CD4-positive, alpha-beta T cell treated with Interleukin-17A for 1 hour (primary cell): ENCODE results near the gene LZTFL1.

ENCODE experiments used
- DNase-seq: peaks from one replicate; pipeline ENCODE4 v3.0.0-alpha.2; 2020

Gene LZTFL1, protein sequence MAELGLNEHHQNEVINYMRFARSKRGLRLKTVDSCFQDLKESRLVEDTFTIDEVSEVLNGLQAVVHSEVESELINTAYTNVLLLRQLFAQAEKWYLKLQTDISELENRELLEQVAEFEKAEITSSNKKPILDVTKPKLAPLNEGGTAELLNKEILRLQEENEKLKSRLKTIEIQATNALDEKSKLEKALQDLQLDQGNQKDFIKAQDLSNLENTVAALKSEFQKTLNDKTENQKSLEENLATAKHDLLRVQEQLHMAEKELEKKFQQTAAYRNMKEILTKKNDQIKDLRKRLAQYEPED

DNA sequence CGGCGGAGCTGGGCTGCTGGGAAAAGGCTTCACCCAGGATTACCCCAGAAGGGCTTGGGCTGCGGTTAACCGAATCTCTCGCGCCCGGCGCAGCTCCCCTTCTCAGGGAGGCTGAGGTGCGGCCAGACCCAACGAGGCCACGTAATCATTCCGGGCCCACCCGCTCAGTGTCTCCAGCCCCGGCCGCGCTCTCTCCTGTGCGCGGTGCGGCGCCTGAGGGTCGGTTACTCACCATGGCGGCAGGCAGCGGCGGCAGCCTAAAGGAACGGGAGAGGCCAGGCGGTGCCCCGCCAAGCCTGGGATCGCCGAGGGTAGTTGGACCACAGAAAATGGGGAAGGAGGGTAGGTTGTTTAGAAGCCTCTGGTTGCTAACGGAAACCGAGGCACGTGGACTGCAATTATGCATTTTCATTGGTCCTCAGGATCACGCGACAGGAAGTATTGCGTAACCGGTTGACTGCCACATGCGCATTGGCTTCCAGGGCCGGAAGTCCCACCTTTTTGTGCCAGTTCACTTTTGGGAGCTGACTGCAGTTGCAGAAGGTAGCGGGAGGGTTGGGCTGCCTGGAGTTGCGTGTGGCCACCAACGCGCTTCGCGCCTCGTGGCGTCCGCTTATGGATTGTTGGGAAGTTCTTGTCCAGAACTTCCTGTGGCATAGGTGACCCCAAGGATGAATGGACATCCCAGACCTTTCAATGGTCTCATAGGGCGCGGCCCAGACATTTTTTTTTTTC lies at the start of gene LZTFL1:
Gene LZTFL1 (minus strand): TSS at position 363 of the 735 bp plus-strand sequence. CDS start 128 bp downstream, at position 235.
- peak; percentile 95 for DNase-seq

DNA sequence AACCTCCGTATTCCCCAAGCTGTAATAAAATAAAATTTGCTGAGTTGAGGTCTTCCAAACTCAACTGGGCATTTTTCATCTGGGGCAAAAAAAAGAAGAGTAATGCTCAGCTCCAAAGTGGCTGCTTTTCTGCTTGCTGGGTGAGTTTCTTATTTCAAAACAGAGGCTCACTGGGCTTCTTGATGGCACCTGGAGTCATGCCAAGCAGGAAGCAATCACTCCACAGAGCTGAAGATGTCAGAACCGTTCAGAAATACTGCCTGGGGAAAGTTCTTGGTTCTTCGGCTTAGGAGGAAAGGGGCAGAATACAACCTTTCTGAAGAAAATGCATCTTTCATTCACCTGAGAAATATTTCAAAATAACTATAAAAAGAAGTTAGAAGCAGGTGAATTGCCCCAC lies 48.5 kb upstream of the LZTFL1 start:
- DNase-seq: no peak

DNA sequence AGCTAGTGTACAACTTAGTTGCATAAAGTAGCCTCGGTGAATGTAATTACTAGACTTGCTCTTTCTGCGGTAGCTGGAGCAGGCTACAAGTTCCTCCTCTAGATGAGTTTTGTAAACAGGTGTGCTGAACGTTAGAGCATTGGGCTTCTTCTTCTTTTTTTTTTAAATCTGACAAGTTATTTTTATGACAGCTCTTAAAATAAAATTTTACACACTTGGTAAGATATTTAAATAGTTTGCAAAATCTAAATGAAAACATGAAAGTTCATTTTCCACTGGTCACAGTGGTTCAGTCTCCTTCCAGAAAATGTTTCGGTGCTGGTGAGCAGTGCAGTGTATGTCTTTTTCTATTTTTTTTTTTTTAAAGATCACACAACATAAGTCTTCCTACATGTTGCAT lies 47.4 kb upstream of the LZTFL1 start:
- no peak for DNase-seq

DNA sequence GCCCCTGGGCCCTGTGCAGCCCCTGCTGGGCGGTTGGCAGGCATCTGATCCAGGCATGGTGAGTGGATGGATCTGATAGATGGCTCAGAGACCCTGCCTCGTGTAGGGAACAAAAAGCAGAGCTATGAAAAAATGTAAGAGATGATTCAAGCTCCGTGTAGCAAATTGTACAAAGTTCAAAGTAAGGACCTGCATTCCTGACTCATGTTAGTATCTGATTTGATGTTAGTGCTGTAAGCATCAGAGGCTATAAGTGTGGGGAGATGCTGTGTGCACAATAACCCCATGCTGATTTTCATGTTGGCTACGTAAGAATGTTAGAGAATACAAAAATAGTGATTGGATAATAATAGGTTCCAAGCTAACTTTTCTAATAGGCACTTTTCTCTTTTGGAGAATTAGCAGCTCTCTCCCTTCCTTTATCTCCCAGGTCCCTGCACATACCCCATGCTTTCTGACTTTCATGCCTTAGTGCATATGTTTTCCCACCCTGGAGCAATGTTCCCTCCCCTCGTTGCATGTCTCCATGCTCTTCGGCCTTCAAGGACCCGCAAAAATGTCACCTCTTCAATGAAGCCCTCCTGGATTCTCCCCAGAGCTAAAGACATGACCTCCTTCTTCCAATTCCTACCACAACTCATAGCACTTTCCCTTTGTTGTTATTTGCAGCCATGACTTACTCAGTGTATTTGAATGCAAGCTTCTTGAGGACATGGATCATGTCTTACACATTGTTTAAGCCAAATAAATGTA lies 46.0 kb upstream of the LZTFL1 start:
- no peak for DNase-seq

DNA sequence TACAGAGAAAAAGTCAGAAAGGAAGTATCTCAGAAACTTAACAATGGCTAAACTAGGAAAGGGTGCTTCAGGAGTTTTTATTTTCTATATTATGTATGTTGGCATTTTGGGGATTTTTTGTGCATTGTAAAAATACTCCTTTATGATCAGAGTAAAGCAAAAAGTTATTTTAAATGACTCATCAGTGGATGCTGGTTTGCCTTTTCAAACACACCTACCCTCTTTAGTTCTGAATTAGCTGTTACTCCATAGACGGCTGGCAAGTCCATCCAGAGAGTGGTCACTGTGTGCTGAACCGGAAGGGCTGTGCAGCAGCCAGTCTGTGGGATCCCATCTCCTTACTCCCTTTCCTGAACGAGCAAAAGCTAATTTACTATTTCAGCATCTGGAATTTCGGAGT lies 45.4 kb upstream of the LZTFL1 start:
- DNase-seq: no peak

DNA sequence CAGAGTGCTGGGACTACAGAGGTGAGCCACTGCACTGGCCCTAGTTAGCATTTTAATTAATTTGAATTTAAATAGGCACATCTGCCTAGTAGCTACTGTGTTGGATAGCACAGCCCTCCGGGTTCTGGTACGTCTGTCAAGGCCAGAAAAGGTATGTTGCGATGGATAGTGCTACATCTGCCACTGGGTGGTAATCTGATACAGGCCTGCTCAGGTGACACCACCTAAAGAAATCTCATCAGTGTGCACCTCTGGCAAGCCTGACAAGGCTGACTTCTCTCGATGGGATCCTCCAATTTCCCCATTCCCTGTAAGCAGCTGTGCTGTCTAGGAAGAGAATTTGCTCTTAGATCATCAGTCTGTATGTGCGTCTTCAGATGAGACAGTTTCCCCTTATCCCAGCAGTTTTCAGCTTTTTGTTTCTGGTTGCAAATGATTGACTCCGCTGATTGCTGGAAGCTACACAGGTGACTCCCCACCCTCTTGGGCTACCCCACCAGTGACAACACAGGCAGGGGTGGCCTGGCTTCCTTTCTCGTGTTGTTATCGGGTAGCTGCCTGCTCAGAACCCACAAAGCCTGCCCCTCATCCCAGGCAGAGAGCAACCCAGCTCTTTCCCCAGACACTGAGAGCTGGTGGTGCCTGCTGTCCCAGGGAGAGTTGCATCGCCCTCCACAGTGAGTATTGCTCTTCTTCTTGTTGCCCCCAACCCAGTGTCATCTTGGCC lies 44.2 kb upstream of the LZTFL1 start, which contains the start of gene CCR9:
Gene CCR9 (plus strand): TSS at position 565 of the 727 bp plus-strand sequence. CDS start 8,391 bp downstream, outside the sequence.
- peak; percentile 22 for DNase-seq

DNA sequence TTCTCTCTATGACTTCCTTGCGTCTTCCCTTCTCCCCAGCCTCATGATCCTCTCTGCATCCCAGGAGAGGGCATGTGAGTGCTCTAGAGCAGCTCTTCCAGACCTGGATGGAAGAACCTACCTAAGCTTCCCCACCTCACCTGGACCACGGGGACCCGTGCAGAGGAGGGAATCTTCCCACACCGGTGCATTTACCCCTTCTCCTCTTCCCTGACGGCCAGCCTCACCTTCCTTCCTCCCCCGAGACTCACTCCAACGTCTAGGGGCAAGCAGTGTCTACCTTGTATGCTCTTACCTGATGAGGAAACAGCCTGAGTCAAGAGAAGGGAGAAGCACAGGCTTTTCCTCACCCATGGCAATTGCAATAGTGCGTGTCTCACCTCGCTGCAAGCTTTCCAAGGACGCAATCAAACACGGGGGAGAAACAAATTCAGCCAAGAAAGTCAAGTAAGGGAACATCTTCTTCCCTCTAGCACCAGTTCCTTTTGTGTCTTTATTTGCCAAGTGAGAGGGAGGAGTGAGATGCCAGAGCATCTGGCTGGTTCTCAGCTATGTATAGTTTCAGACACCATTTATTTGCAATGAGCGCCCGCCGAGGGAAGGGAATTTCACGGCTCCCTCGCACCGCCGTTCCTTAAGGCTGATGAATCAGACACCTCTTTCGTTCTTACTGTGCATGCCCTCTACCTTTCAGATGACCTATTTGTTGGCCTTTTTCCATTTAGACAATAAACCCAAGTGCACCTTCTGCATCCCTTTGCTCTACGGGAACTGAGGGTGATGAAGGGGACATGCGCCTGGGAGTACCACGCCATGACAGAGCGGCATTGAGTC lies 42.7 kb upstream of the LZTFL1 start:
- no peak for DNase-seq

DNA sequence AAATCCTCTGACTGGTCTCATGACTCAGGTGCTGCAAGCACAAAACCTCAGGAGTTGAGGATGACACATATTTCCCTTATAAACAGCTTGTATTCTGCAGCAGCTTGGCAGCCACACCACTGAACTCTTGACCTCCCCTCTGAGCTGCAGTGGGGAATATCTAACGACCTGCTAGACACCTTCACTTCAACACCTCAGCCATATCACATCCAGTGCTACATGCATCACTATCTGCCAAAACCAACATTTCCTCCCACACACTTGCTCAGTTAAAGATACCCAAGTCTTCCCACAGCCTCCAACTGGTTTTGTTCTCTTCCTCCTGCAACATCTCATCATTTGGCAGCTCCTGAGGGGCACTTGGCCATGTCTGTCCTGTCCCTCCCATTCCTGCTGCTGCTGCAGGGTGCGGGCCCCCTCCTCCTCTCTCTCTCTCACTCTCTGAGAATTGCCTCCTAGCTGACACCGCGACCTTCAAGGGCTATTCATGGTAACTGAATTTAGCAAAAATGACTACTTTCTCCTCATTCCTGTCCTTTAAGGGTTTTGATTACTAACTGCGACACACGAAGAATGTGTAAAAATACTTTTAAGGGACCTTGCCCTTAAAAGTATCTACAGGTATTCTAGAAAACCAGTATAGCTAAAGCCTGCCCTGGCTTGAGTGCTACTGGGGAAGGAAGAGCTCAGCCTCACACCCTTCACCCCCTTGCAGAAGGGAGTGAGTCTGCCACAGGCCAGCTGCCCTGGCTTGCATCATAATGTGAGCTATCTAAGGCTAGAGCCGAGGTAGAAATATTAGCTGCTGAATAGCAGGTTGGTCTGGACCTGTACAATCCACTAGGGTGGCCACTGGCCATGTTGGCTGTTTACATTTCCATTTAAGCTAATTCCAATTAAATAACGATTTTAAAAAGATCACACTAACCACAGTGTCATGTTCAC lies 39.4 kb upstream of the LZTFL1 start:
- DNase-seq: peak; percentile 52

DNA sequence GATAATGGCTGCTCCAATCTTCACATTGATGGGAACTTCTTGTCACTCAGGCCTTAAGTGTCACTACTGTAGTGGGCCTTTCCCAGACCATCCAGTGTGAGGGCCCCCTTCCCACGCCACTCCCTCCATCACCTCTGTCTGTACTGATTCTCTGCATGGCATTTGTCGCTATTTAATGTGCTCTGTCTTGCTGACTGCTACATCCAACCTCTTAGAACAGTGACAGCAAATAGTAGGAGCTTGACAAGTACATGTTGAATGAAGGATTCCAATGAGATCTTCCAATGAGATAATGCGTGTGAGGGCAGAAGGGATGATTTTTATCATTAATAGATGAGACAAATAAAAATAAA lies 38.8 kb upstream of the LZTFL1 start:
- DNase-seq: no peak

DNA sequence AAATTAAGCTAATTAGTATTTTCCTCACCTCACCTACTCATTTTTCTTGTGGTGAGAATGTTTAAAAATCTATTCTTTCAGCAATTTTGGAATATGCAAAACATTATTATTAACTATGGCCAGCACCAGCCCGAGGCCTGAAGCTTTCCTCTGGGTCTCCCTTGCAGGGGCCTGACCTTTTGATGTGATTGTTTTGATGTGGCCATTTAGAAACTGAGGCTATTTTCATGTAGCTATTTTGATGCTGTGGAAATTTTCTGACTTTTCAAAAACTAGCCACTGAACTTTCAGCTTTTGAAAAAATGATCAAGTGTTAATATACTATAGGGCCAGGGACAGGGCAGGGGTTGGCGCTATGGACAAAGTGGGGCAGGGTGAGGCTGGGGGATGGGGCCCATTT lies 36.2 kb upstream of the LZTFL1 start:
- DNase-seq: no peak

DNA sequence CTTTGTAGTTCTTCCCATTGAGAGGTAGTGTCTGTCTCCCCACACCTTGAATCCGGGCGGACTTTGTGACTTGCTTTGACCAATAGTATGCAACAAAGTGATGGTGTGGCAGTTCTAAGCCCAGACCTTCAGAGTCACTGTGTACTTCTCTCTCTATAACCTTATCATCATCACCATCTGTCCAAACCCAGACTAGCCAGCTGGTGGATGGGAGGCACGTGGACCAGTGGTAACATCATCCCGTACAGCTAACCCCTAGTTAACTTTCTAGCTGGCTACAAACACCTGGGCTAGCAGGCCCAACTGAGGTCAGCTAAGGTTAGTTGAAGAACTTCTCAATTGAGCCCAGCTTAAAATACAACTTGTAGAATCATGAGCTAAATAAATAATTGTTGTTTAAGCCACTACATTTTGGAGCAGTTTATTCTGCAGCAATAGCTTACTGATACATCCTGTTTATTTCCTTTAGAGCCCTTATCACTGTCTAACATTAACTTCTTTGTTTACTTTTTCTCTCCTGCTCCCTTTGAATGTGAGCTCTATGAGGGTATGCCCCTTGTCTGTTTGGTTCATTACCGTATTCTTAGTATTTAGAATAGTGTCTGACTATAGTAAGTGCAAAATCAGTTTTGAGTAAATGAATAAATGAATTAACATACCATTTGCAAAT lies 32.9 kb upstream of the LZTFL1 start:
- no peak for DNase-seq

DNA sequence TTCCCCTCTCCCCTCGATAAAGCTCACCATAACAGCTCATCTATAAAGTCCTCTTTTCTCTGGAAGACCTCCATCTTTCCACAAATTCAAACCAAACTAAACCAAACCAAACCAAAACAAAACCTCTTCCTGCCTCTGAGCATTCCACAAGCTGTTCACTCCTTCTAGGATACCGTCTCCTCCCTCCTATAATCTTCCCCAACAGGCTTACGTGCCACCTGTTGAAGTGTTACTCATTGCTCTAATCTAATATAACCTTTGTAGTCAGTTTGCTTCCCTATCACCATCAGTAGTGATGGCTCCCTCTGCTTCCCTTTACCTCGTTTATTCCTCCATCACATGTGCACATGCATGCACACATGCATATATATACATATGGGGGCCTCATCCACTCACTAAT lies 31.7 kb upstream of the LZTFL1 start:
- no peak for DNase-seq

DNA sequence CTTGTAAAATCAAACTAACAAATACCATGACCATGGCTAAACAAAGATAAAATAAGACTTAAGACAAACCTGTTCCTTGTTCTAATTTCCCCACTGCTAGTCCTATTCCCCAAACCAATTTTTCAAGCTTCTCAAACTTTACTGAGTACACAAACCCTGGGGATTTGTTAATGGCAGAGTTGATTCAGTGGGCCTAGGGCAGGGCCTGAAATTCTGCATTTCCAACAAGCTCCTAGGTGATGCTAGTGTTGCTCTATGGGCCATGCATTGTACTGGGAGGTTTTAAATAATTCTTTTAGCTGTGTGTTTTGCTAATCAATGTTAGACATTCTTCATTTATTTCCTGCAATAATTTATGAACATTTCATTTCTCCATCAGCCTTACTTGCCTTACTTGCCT lies 31.1 kb upstream of the LZTFL1 start:
- no peak for DNase-seq

DNA sequence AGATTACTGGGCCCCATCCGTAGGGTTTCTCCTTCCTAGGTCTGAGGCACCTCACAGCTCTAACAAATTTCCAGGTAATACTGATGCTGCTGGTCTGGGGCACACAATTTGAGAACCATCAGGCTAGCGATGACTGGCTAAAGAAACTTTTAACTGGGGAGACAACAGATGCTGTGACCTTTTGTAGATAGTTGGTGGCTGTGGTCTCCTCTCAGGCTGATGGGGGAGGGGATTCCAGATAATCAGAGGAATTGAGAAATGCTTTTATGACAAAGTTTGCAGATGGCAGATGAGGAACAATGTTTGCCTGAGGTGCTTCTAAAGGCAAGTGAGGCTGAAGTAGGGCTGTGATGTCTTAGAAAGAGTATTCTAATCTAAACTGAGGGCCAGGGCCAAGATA lies 30.6 kb upstream of the LZTFL1 start:
- DNase-seq: no peak

DNA sequence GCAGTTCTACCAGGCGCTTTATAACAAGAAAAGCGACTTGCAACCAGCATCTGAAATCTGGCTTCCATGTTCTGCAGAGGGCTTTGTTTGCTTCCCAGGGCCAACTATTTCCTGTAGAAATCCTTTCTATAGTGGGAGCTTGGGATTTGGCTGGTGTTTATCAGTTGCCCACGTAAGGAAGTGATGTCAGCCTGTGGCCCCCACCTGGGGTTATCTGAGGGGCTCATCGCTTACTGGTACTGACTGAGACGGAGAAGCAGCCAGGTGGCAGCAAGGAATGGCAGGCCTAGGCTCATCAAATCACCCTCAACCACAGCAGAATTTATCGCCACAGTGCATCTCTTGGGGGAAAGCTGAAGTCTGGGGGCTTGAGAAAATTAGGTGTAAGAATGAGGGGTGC lies 29.9 kb upstream of the LZTFL1 start:
- no peak for DNase-seq

DNA sequence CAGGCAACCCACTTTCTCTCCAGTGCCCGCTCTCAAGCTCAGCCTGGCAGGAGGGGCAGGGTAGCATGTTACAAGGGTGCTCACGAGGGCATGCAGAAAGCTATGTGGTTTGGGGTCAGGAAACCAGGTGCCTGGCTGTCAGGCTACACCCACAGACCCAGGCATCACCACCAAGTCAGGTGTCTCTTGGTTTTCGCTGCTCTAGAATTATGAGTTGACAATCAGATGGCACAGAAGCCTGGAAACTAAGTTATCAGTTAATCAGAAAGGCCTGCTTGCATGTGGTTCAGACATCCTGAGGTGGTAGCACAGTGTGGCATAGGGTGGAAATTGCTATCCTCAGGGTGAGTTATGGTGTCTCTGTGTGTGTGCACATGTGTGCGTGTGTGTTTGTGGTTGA lies 28.2 kb upstream of the LZTFL1 start:
- DNase-seq: peak; percentile 81

DNA sequence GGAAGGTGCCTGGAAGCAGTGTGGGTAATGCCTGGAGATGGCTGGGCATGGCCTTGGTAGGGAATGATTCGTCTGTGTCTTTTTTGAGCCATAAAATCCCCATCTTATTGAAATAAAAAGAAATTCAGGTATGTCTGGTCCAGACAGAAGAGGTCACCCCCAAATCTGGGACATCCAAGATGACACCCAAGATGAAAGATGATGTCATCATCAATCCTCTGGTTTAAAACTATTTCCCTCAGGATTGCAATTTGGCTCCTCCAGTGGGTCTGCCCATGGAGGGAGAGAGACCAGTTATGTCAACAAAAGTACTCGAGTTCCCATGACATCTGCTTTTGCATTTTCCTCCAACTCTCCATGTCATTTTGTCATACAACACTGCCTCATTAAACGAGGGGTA lies 27.7 kb upstream of the LZTFL1 start:
- no peak for DNase-seq

DNA sequence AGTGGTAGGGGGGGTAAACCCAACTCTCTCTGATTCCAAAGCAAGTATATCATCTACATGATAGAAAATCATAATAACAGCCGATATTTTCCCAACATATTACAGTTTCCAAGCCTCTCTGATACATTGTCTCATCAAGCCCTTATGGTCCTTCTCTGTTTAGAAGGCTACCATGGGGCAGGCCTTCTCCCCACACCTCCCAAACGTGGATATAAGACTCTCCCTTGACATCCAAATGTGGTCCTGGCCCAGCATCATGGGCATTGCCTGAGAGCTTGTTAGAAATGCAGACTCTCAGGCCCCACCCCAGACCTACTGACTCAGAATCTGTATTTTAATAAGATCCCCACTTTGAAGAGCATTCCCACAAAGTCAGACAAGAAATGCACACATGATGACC lies 26.7 kb upstream of the LZTFL1 start:
- DNase-seq: no peak

DNA sequence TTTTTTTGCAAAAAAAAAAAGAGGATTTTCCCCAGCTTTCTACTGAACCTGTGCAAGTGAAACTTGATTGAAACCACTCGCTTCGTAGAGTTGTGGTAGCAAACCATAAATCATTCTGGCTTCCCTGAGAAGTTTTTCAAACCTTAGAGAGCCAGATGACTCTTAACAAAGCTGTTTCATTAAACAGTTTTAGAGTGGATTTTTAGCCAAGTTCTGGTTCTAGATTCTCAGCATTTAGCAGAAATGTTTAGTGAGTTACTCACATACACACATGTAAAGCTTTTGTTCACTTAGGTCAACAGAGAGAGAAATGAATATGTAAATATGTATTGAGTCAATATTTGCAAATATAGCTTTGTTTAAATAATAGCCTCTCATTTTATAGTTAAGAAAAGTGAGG lies 26.3 kb upstream of the LZTFL1 start:
- DNase-seq: no peak

DNA sequence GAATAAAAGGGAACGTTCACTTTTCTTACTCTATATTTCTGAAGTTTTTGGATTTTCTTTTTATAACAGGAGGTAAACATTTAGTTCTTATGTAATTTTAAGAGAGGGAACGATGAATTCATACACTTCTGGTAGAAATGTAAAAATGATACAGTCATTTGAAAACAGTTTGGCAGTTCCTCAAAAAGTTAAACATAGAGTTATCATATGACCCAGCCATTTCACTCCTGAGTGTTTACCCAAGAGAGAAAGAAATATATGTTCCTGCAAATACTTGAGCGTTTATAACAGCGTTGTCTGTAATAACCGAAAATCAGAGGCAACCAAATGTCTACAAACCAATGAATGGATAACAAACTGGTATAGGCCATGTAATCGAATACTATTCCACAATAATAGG lies 23.6 kb upstream of the LZTFL1 start:
- DNase-seq: no peak
